Measurements from ENCODE around the gene DEUP1.

Gene DEUP1

GRCh38 chr11:93480256-93480655 is 149.7 kb downstream of the DEUP1 start:
- no peak for DNase-seq

GRCh38 chr11:93480756-93481155 is 150.2 kb downstream of the DEUP1 start:
- DNase-seq: no peak

- no peak for DNase-seq
Measured at GRCh38 chr11:93481279-93481678, 150.7 kb downstream of the DEUP1 start.

- DNase-seq: no peak
Measured at GRCh38 chr11:93481696-93482095, 151.2 kb downstream of the DEUP1 start.

- DNase-seq: no peak
Measured at GRCh38 chr11:93482556-93482955, 152.0 kb downstream of the DEUP1 start.

- no peak for DNase-seq
Measured at GRCh38 chr11:93484716-93485115, 154.2 kb downstream of the DEUP1 start.

- no peak for DNase-seq
Measured at GRCh38 chr11:93485983-93486382, 155.4 kb downstream of the DEUP1 start.

- no peak for DNase-seq
Measured at GRCh38 chr11:93487032-93487483, 156.5 kb downstream of the DEUP1 start.
